BLaER1 treated with 17β-estradiol and CSF1 and Interleukin-3, amounts not matched to agents 10 nM and 100 nM (cell line): ENCODE results near the gene SLC29A2.

Source experiments
- H3K27ac ChIP-seq, 11 experiments: shearing (Covaris generic); formaldehyde crosslinking; 2 replicates each; pipeline ENCODE4 v1.8.1; 2022
- H3K27me3 ChIP-seq, 11 experiments: shearing (Covaris generic); formaldehyde crosslinking; 2 replicates each; pipeline ENCODE4 v1.8.1; 2022
- H3K36me3 ChIP-seq, 11 experiments: shearing (Covaris generic); formaldehyde crosslinking; 2 replicates each; pipeline ENCODE4 v1.8.1; 2022
- H3K4me1 ChIP-seq, 10 experiments: shearing (Covaris generic); formaldehyde crosslinking; 2 replicates each; pipeline ENCODE4 v1.8.1; 2022
- H3K4me2 ChIP-seq, 11 experiments: shearing (Covaris generic); formaldehyde crosslinking; 2 replicates each; pipeline ENCODE4 v1.8.1; 2022
- H3K4me3 ChIP-seq, 10 experiments: shearing (Covaris generic); formaldehyde crosslinking; 2 replicates each; pipeline ENCODE4 v1.8.1; 2022
- H3K9ac ChIP-seq, 11 experiments: shearing (Covaris generic); formaldehyde crosslinking; 2 replicates each; pipeline ENCODE4 v1.8.1; 2022
- H3K9me3 ChIP-seq, 11 experiments: shearing (Covaris generic); formaldehyde crosslinking; replicated peaks in 1 of 11; 2 replicates each; pipeline ENCODE4 v1.8.1; 2022
- H4K20me1 ChIP-seq, 11 experiments: shearing (Covaris generic); formaldehyde crosslinking; 2 replicates each; pipeline ENCODE4 v1.8.1; 2022
- Cebpa-rat ChIP-seq, 11 experiments: shearing (Covaris generic); IDR thresholded peaks; 2 replicates each; pipeline ENCODE4 v1.8.1; 2022

Gene SLC29A2

GRCh38 chr11:66339162-66339675, 32.3 kb downstream of the SLC29A2 start:
- H3K9ac ChIP-seq: peak overlapping the region in 7 of 11 experiments; percentile 19 to 78 (median 67); a peak in 5 of 22 replicates
- H3K36me3 ChIP-seq: peaks cover 48 to 69% (median 63%) of the 10 kb centered on the region in 11 experiments

GRCh38 chr11:66338276-66339161, 33.0 kb downstream of the SLC29A2 start:
- TF ChIP-seq Cebpa-rat (IDR thresholded peaks at IDR 0.05): no peak
- Histone ChIP-seq H3K4me2 (peak overlapping the region; percentile 94 to 100 (median 98); a peak in 19 of 22 replicates), H3K4me3 (no peak overlapping the region), H3K27ac (peak overlapping the region in 6 of 11 experiments; percentile 67 to 83 (median 75); a peak in 7 of 22 replicates), H3K4me1 (peaks cover 48 to 72% (median 63%) of the 10 kb centered on the region in 10 experiments), H4K20me1 (peaks cover 0 to 87% (median 41%) of the 10 kb centered on the region in 11 experiments; a peak in 19 of 22 replicates), H3K27me3 (peaks cover 0 to 8% (median 0%) of the 10 kb centered on the region in 11 experiments; a peak in 3 of 22 replicates), H3K9me3 (no peaks in the 10 kb centered on the region), H3K36me3 (peaks cover 48 to 69% (median 65%) of the 10 kb centered on the region in 11 experiments), H3K9ac (peak overlapping the region; percentile 11 to 78 (median 68); a peak in 17 of 22 replicates)

More at GRCh38 chr11:66339162-66339675, 32.3 kb downstream of the SLC29A2 start:
- Histone ChIP-seq H3K4me2 (peak overlapping the region in 8 of 11 experiments; percentile 94 to 99 (median 98); a peak in 14 of 22 replicates), H3K27me3 (peaks cover 0 to 8% (median 0%) of the 10 kb centered on the region in 11 experiments; a peak in 3 of 22 replicates), H3K4me3 (no peak overlapping the region), H3K9me3 (no peaks in the 10 kb centered on the region), H3K27ac (peak overlapping the region in 2 of 11 experiments; percentile 25 to 83; a peak in 1 of 22 replicates), H3K4me1 (peaks cover 54 to 72% (median 64%) of the 10 kb centered on the region in 10 experiments), H4K20me1 (peaks cover 0 to 87% (median 48%) of the 10 kb centered on the region in 11 experiments; a peak in 20 of 22 replicates)
- no peak for TF ChIP-seq Cebpa-rat (IDR thresholded peaks at IDR 0.05)

- H3K4me1 ChIP-seq: peaks cover 42 to 71% (median 62%) of the 10 kb centered on the region in 10 experiments
- peak overlapping the region; percentile 94 to 100 (median 98) for H3K4me2 ChIP-seq
- H3K9me3 ChIP-seq: no peaks in the 10 kb centered on the region
- H4K20me1 ChIP-seq: peaks cover 0 to 93% (median 32%) of the 10 kb centered on the region in 11 experiments; a peak in 19 of 22 replicates
- no peak for TF ChIP-seq Cebpa-rat (IDR thresholded peaks at IDR 0.05)
- peak overlapping the region; percentile 24 to 78 (median 68); a peak in 21 of 22 replicates for H3K9ac ChIP-seq
- peaks cover 47 to 70% (median 54%) of the 10 kb centered on the region in 11 experiments for H3K36me3 ChIP-seq
- peak overlapping the region; percentile 29 to 83 (median 74); a peak in 17 of 22 replicates for H3K27ac ChIP-seq
- H3K4me3 ChIP-seq: peak overlapping the region in 5 of 10 experiments; percentile 53 to 76 (median 66); a peak in 7 of 20 replicates
- peaks cover 0 to 8% (median 0%) of the 10 kb centered on the region in 11 experiments; a peak in 3 of 22 replicates for H3K27me3 ChIP-seq
Measured at GRCh38 chr11:66337103-66337899, 34.3 kb downstream of the SLC29A2 start.

- Histone ChIP-seq H3K27ac (peak within 1 kb of the TSS; percentile 60 to 83 (median 74); a peak in 21 of 22 replicates), H3K27me3 (peaks cover 0 to 8% (median 0%) of the 10 kb centered on the region in 11 experiments; a peak in 3 of 22 replicates), H3K36me3 (peaks cover 39 to 70% (median 46%) of the 10 kb centered on the region in 11 experiments), H3K9me3 (no peaks in the 10 kb centered on the region), H3K4me1 (peaks cover 42 to 78% (median 62%) of the 10 kb centered on the region in 10 experiments), H4K20me1 (peaks cover 0 to 91% (median 30%) of the 10 kb centered on the region in 11 experiments; a peak in 19 of 22 replicates), H3K9ac (peak within 1 kb of the TSS; percentile 60 to 85 (median 75)), H3K4me2 (peak within 1 kb of the TSS; percentile 94 to 100 (median 98)), H3K4me3 (peak within 1 kb of the TSS; percentile 44 to 85 (median 64))
- TF ChIP-seq Cebpa-rat (IDR thresholded peaks at IDR 0.05): no peak
Measured at GRCh38 chr11:66336234-66337102, 35.1 kb downstream of the SLC29A2 start, which contains the start of gene RIN1. RIN1 (minus strand) TSS chr11:66336434; CDS start chr11:66336402, 32 bp downstream.

GRCh38 chr11:66335531-66336233, 35.9 kb downstream of the SLC29A2 start:
- Histone ChIP-seq H3K4me2 (peak overlapping the region; percentile 94 to 100 (median 98)), H3K4me1 (peaks cover 42 to 86% (median 66%) of the 10 kb centered on the region in 10 experiments), H3K9ac (peak overlapping the region; percentile 60 to 85 (median 75)), H4K20me1 (peaks cover 0 to 84% (median 24%) of the 10 kb centered on the region in 11 experiments; a peak in 19 of 22 replicates), H3K27ac (peak overlapping the region; percentile 60 to 83 (median 74); a peak in 21 of 22 replicates), H3K9me3 (no peaks in the 10 kb centered on the region), H3K36me3 (peaks cover 31 to 65% (median 38%) of the 10 kb centered on the region in 11 experiments), H3K4me3 (peak overlapping the region; percentile 44 to 85 (median 64)), H3K27me3 (peaks cover 0 to 8% (median 0%) of the 10 kb centered on the region in 11 experiments; a peak in 3 of 22 replicates)
- no peak for TF ChIP-seq Cebpa-rat (IDR thresholded peaks at IDR 0.05)

- H3K4me3 ChIP-seq: peak overlapping the region; percentile 8 to 85 (median 64); a peak in 18 of 20 replicates
- peak in 4 of 11 experiments; percentile 41 to 78 (median 66); a peak in 7 of 22 replicates for TF ChIP-seq Cebpa-rat (IDR thresholded peaks at IDR 0.05)
- peaks cover 0 to 8% (median 0%) of the 10 kb centered on the region in 11 experiments; a peak in 3 of 22 replicates for H3K27me3 ChIP-seq
- no peaks in the 10 kb centered on the region for H3K9me3 ChIP-seq
- peaks cover 22 to 56% (median 29%) of the 10 kb centered on the region in 11 experiments for H3K36me3 ChIP-seq
- H3K4me1 ChIP-seq: peaks cover 42 to 94% (median 74%) of the 10 kb centered on the region in 10 experiments
- peak overlapping the region; percentile 60 to 85 (median 75) for H3K9ac ChIP-seq
- peak overlapping the region in 10 of 11 experiments; percentile 60 to 83 (median 75); a peak in 20 of 22 replicates for H3K27ac ChIP-seq
- peaks cover 0 to 75% (median 24%) of the 10 kb centered on the region in 11 experiments; a peak in 18 of 22 replicates for H4K20me1 ChIP-seq
- H3K4me2 ChIP-seq: peak overlapping the region; percentile 94 to 100 (median 98)
Measured at GRCh38 chr11:66334605-66335442, 36.7 kb downstream of the SLC29A2 start.
